Endothelial cell of umbilical vein (primary cell): ENCODE measurements around the gene LZTS3. TPM values are rescaled to one million over a fixed set of nuclear protein-coding genes. Genes with fewer than 3 reads are reported as not detected.
A peak's percentile ranks its signal among the peaks of the same experiment; 100 is the strongest.
"Not testable (repeated sequence)": the region's sequence is repeated elsewhere in the genome, so short reads cannot be mapped to it uniquely, and the experiment has no call there.

Experiments used
- BruUV-seq: library from RNA; stranded (reverse); fragments of 400-500 nt; replicated peaks from 2 replicates; lab custom pipeline; 2021; lab: Mats Ljungman, UMichigan
- CTCF ChIA-PET: fragments of 300-600, 350-600 bp; sonication (Branson Sonifier 250); formaldehyde crosslinking; loops from one replicate; lab custom pipeline; 2021; ENCODE audit warnings: antibody characterized with exemption, inconsistent platforms; lab: Charles Lee
- POLR2A ChIA-PET: fragments of 300-600, 350-600 bp; sonication (Branson Sonifier 250); formaldehyde crosslinking; loops from one replicate; lab custom pipeline; 2021; ENCODE audit warnings: antibody characterized with exemption, inconsistent platforms; lab: Charles Lee
- DNase-seq: peaks from one replicate; pipeline ENCODE4 v3.0.0-alpha.2; 2011; ENCODE audit warnings: low read depth, low spot score
- FAIRE-seq: peaks from 2 replicates; lab custom pipeline; 2011; peaks lifted over from hg19 to GRCh38; lab: Jason Lieb, UNC
- H2AFZ ChIP-seq: 2 replicates; pipeline ENCODE4 v1.6.0; 2012; ENCODE audit warnings: low read depth, low read length, control low read depth, inconsistent platforms
- H3K27ac ChIP-seq: 2 replicates; pipeline ENCODE4 v1.5.1; 2011; ENCODE audit warnings: low read depth, mild to moderate bottlenecking, control low read depth, low read length, moderate library complexity; ENCODE audit not compliant: insufficient read depth
- H3K27me3 ChIP-seq, 2 experiments: 2 replicates each; pipeline versions ENCODE4 v1.6.0 to v1.6.1; 2011; ENCODE audit warnings: low read length in 2 of 2, mixed read lengths in 1 of 2; ENCODE audit not compliant: control insufficient read depth in 2 of 2, insufficient read depth in 2 of 2
- H3K36me3 ChIP-seq, 2 experiments: 2 replicates in 1 of 2; 3 replicates in 1 of 2; pipeline ENCODE4 v1.5.1; 2011; ENCODE audit warnings: low read length in 2 of 2, mild to moderate bottlenecking in 1 of 2, moderate library complexity in 1 of 2; ENCODE audit not compliant: control insufficient read depth in 2 of 2, insufficient read depth in 2 of 2; ENCODE audit errors: extremely low read depth in 1 of 2
- H3K4me1 ChIP-seq: 3 replicates; pipeline ENCODE4 v1.5.1; 2011; ENCODE audit warnings: mild to moderate bottlenecking, low read length; ENCODE audit not compliant: control insufficient read depth, insufficient read depth; ENCODE audit errors: extremely low read depth
- H3K4me2 ChIP-seq: 2 replicates; pipeline ENCODE4 v1.6.1; 2011; ENCODE audit warnings: low read length, control low read depth, mixed read lengths; ENCODE audit not compliant: insufficient read depth
- H3K4me3 ChIP-seq, 3 experiments: fragments of 200-600 bp in 1 of 3; sonication (generic), shearing (Covaris generic) in 1 of 3; replicated peaks in 1 of 3; 2 replicates each; pipeline ENCODE4 v1.5.1; 2011 to 2016; ENCODE audit warnings: control low read depth in 3 of 3, low read length in 3 of 3, mild to moderate bottlenecking in 2 of 3, inconsistent platforms in 1 of 3, low read depth in 1 of 3, moderate library complexity in 1 of 3; ENCODE audit not compliant: insufficient read depth in 1 of 3
- H3K79me2 ChIP-seq: 2 replicates; pipeline ENCODE4 v1.6.0; 2012; ENCODE audit warnings: low read length, inconsistent platforms; ENCODE audit not compliant: control insufficient read depth, insufficient read depth
- H3K9ac ChIP-seq: replicated peaks from 2 replicates; pipeline ENCODE3; 2011; ENCODE audit warnings: low read length, control low read depth; ENCODE audit not compliant: insufficient read depth; ENCODE audit errors: extremely low read depth
- H3K9me1 ChIP-seq: replicated peaks from 3 replicates; pipeline ENCODE4 v1.6.0; 2011; ENCODE audit warnings: mild to moderate bottlenecking, low read length; ENCODE audit not compliant: control insufficient read depth, insufficient read depth; ENCODE audit errors: extremely low read depth
- H3K9me3 ChIP-seq: replicated peaks from 2 replicates; pipeline ENCODE4 v1.5.1; 2012; ENCODE audit warnings: low read length, inconsistent platforms; ENCODE audit not compliant: control insufficient read depth, insufficient read depth
- H4K20me1 ChIP-seq: replicated peaks from 2 replicates; pipeline ENCODE3; 2011; ENCODE audit warnings: mild to moderate bottlenecking, low read length; ENCODE audit not compliant: control insufficient read depth, insufficient read depth; ENCODE audit errors: extremely low read depth
- CTCF ChIP-seq, 2 donors: IDR thresholded peaks; 1 replicate in 1 of 2; 2 replicates in 1 of 2; pipeline ENCODE4 v1.5.1; 2011; ENCODE audit warnings: low read length in 2 of 2, mild to moderate bottlenecking in 2 of 2, moderate library complexity in 2 of 2, control low read depth in 1 of 2, inconsistent platforms in 1 of 2, low read depth in 1 of 2; ENCODE audit not compliant: insufficient read depth in 1 of 2; ENCODE audit errors: extremely low read depth in 1 of 2
- FOS ChIP-seq: IDR thresholded peaks from 2 replicates; pipeline ENCODE4 v1.6.1; 2011; ENCODE audit warnings: mild to moderate bottlenecking, low read length, moderate library complexity, borderline replicate concordance; ENCODE audit not compliant: insufficient read depth
- GATA2 ChIP-seq: IDR thresholded peaks from 2 replicates; pipeline ENCODE4 v1.7.0; 2011; ENCODE audit warnings: low read depth, mild to moderate bottlenecking, moderate library complexity, mixed read lengths, low read length; ENCODE audit not compliant: insufficient read length, insufficient read depth
- MAX ChIP-seq: IDR thresholded peaks from 2 replicates; pipeline ENCODE4 v1.6.1; 2011; ENCODE audit not compliant: insufficient read depth, insufficient read length
- MYC ChIP-seq: IDR thresholded peaks from one replicate; pipeline ENCODE4 v1.6.1; 2011; ENCODE audit warnings: mild to moderate bottlenecking, low read depth, low read length
- POLR2AphosphoS5 ChIP-seq: IDR thresholded peaks from 2 replicates; pipeline ENCODE4 v1.6.1; 2012; ENCODE audit warnings: low read depth, mild to moderate bottlenecking, control low read depth, low read length, moderate library complexity; ENCODE audit not compliant: insufficient read depth
- dilution Hi-C: fragments of 300-500 bp; cut with MboI; formaldehyde crosslinking; loops from one replicate; pipeline ENCODE4 v1.15.0; 2019; ENCODE audit warnings: low sequenced_read_pairs; ENCODE audit not compliant: extremely low pct_ligation_motif_present
- intact Hi-C: fragments of 100-400 bp; cut with micrococcal nuclease; formaldehyde crosslinking; loops from one replicate; pipeline ENCODE4 v1.10.0; 2022
- polyA plus RNA-seq, 4 experiments: library from polyadenylated mRNA; depleted of rRNA in 3 of 4; stranded (reverse) in 3 of 4; unstranded in 1 of 4; fragments of >200 nt; gene quantifications; 2 replicates each; pipeline versions ENCODE4 v1.2.1 to v1.2.3, GENCODE V29; 2011 to 2012; ENCODE audit warnings: missing spikeins in 1 of 4
- total RNA-seq: library from RNA; stranded (reverse); gene quantifications from 2 replicates; pipeline ENCODE4 v1.2.3, GENCODE V29; 2021

LZTS3 gene
- total and polyA plus RNA-seq, 2 donors (not counting 3 experiments of a cell fraction or from before 2014, with no cell fraction given) = 4.5 to 5.7 TPM

- Histone ChIP-seq H3K27me3 (no peaks in the 10 kb centered on the region), H4K20me1 (no peaks in the 10 kb centered on the region), H3K4me1 (no peaks in the 10 kb centered on the region), H3K9me3 (no peaks in the 10 kb centered on the region), H3K36me3 (peaks cover 0 to 11% of the 10 kb centered on the region in 2 experiments), H3K9me1 (no peaks in the 10 kb centered on the region), H3K27ac (no peak overlapping the region), H3K79me2 (no peaks in the 10 kb centered on the region), H2AFZ (no peak overlapping the region), H3K4me3 (no peak overlapping the region), H3K9ac (no peak overlapping the region), H3K4me2 (no peak overlapping the region)
- TF ChIP-seq FOS = no peak
- peak; percentile 49 for TF ChIP-seq POLR2AphosphoS5
- no peak for TF ChIP-seq MYC
- TF ChIP-seq GATA2 = no peak
- no peak for TF ChIP-seq MAX
- TF ChIP-seq CTCF (IDR thresholded peaks at IDR 0.05; ENCODE audit: extremely low read depth in 1 of 2, insufficient read depth in 1 of 2, low read depth in 1 of 2, low read length in 2 of 2) = peak; percentile 93
- FAIRE-seq (peak; percentile 73), DNase-seq (peak; percentile 46)
- dilution Hi-C loops = no loop called here
- ChIA-PET CTCF (interaction anchor here (0.7 to 3.7 kb wide), 16 partner anchors 9 to 112 kb away, joined by 3 to 31 read pairs (median 4); partner anchors contain the start of genes ITPA and SLC4A11), POLR2A (no interaction called here)
- intact Hi-C loops = loop anchor here (1.0 to 10.0 kb wide), 4 partner anchors 22 to 256 kb away; partner anchors contain the start of gene ATRN
- BruUV-seq = no TSS peak
Measured at GRCh38 chr20:3218307-3218988, 45.1 kb upstream of the LZTS3 start.

GRCh38 chr20:3215359-3215917 lies 42.1 kb upstream of the LZTS3 start:
- FAIRE-seq, H3K9me1 ChIP-seq, H3K9me3 ChIP-seq, POLR2A ChIA-PET, BruUV-seq, H3K4me1 ChIP-seq, dilution Hi-C loops, H3K27ac ChIP-seq, H4K20me1 ChIP-seq, H3K27me3 ChIP-seq, H3K36me3 ChIP-seq, H3K4me3 ChIP-seq, H3K9ac ChIP-seq, H3K4me2 ChIP-seq, DNase-seq, H2AFZ ChIP-seq: not testable (repeated sequence)
- CTCF ChIA-PET = interaction anchor here (1.8 to 2.4 kb wide), 2 partner anchors 61 to 101 kb away, joined by 5 to 14 read pairs; no protein-coding TSS in a partner anchor
- H3K79me2 ChIP-seq = peaks cover 13% of the 10 kb centered on the region
- intact Hi-C loops = loop anchor here (10.0 kb wide), 1 partner anchor 259 kb away; the partner anchor contains the start of gene ATRN
